Mesenchymal stem cell (in vitro differentiated cells and primary cell): ENCODE measurements around the gene BPIFB3.

Source experiments
- DNase-seq: peaks from one replicate; pipeline ENCODE4 v3.0.0-alpha.2; 2013
- H2AFZ ChIP-seq: one replicate; pipeline ENCODE4 v1.6.1; 2013; ENCODE audit warnings: low read depth, mild to moderate bottlenecking, control low read depth, inconsistent platforms, low read length, moderate library complexity
- H2AK5ac ChIP-seq: 2 replicates; pipeline ENCODE4 v1.6.1; 2013; ENCODE audit warnings: low read length, moderate library complexity, mild to moderate bottlenecking, inconsistent platforms; ENCODE audit not compliant: severe bottlenecking
- H2BK120ac ChIP-seq: one replicate; pipeline ENCODE4 v1.6.1; 2013; ENCODE audit warnings: low read depth, mild to moderate bottlenecking, inconsistent platforms, low read length, moderate library complexity
- H2BK12ac ChIP-seq, 2 experiments: one replicate each; pipeline ENCODE4 v1.6.1; 2013; ENCODE audit warnings: inconsistent platforms in 2 of 2, low read length in 2 of 2, mild to moderate bottlenecking in 2 of 2, moderate library complexity in 2 of 2, control low read depth in 1 of 2
- H2BK15ac ChIP-seq: one replicate; pipeline ENCODE4 v1.6.1; 2013; ENCODE audit warnings: mild to moderate bottlenecking, low read depth, inconsistent platforms; ENCODE audit not compliant: poor library complexity, severe bottlenecking
- H2BK5ac ChIP-seq: 2 replicates; pipeline ENCODE4 v1.6.1; 2013; ENCODE audit warnings: low read depth, mild to moderate bottlenecking, low read length, control low read depth, inconsistent platforms; ENCODE audit not compliant: poor library complexity, severe bottlenecking
- H3K14ac ChIP-seq, 2 experiments: one replicate each; pipeline ENCODE4 v1.6.1; 2013; ENCODE audit warnings: inconsistent platforms in 2 of 2, low read length in 2 of 2, control low read depth in 1 of 2, mild to moderate bottlenecking in 1 of 2, moderate library complexity in 1 of 2
- H3K18ac ChIP-seq, 2 experiments: one replicate each; pipeline ENCODE4 v1.6.1; 2013; ENCODE audit warnings: inconsistent platforms in 2 of 2, low read length in 2 of 2, control low read depth in 1 of 2, low read depth in 1 of 2, mild to moderate bottlenecking in 1 of 2
- H3K23ac ChIP-seq, 2 experiments: one replicate each; pipeline ENCODE4 v1.6.1; 2013; ENCODE audit warnings: inconsistent platforms in 2 of 2, low read length in 2 of 2, mild to moderate bottlenecking in 2 of 2, moderate library complexity in 2 of 2, control low read depth in 1 of 2
- H3K27ac ChIP-seq: 2 replicates; pipeline ENCODE4 v1.5.1; 2013; ENCODE audit warnings: mild to moderate bottlenecking, moderate library complexity, low read length, control low read depth, inconsistent platforms; ENCODE audit not compliant: poor library complexity, severe bottlenecking
- H3K27me3 ChIP-seq, 2 experiments: 2 replicates each; pipeline versions ENCODE4 v1.6.1 to v1.7.0; 2013; ENCODE audit warnings: low read length in 2 of 2, mild to moderate bottlenecking in 2 of 2, moderate library complexity in 2 of 2, control low read depth in 1 of 2, inconsistent platforms in 1 of 2; ENCODE audit not compliant: control insufficient read depth in 1 of 2, insufficient read depth in 1 of 2
- H3K36me3 ChIP-seq, 2 experiments: 2 replicates each; pipeline versions ENCODE4 v1.6.1 to v1.7.0; 2013; ENCODE audit warnings: low read length in 2 of 2, control low read depth in 1 of 2, inconsistent platforms in 1 of 2, low read depth in 1 of 2, mild to moderate bottlenecking in 1 of 2; ENCODE audit not compliant: insufficient read depth in 2 of 2, control insufficient read depth in 1 of 2
- H3K4ac ChIP-seq, 2 experiments: one replicate each; pipeline ENCODE4 v1.6.1; 2013; ENCODE audit warnings: inconsistent platforms in 2 of 2, low read length in 2 of 2, mild to moderate bottlenecking in 2 of 2, moderate library complexity in 2 of 2, control low read depth in 1 of 2, low read depth in 1 of 2
- H3K4me1 ChIP-seq: 2 replicates; pipeline ENCODE4 v1.6.1; 2013; ENCODE audit warnings: low read depth, low read length, control low read depth; ENCODE audit not compliant: control insufficient read depth, insufficient read depth
- H3K4me2 ChIP-seq: 2 replicates; pipeline ENCODE4 v1.6.1; 2013; ENCODE audit warnings: low read length, mild to moderate bottlenecking, inconsistent platforms; ENCODE audit not compliant: poor library complexity, severe bottlenecking
- H3K4me3 ChIP-seq, 2 experiments: 2 replicates each; pipeline versions ENCODE4 v1.5.1 to v1.7.0; 2013; ENCODE audit warnings: low read length in 2 of 2, mild to moderate bottlenecking in 2 of 2, control low read depth in 1 of 2, low read depth in 1 of 2; ENCODE audit not compliant: insufficient read depth in 1 of 2
- H3K79me1 ChIP-seq: replicated peaks from 2 replicates; pipeline ENCODE4 v1.6.1; 2013; ENCODE audit warnings: mild to moderate bottlenecking, control low read depth, low read length, inconsistent platforms; ENCODE audit not compliant: poor library complexity, severe bottlenecking
- H3K9ac ChIP-seq: 2 replicates; pipeline ENCODE4 v1.7.0; 2013; ENCODE audit warnings: mild to moderate bottlenecking, low read length, moderate library complexity
- H3K9me3 ChIP-seq: 2 replicates; pipeline ENCODE4 v1.7.0; 2013; ENCODE audit warnings: mild to moderate bottlenecking, low read length; ENCODE audit not compliant: control insufficient read depth
- H4K8ac ChIP-seq: one replicate; pipeline ENCODE4 v1.6.1; 2013; ENCODE audit warnings: inconsistent platforms, mild to moderate bottlenecking, low read length, moderate library complexity
- H4K91ac ChIP-seq: one replicate; pipeline ENCODE4 v1.6.1; 2013; ENCODE audit warnings: mild to moderate bottlenecking, low read length, inconsistent platforms
- WGBS: methylation state at CpG from one replicate; pipeline ENCODE4 v1.1.7; 2013; ENCODE audit warnings: mixed read lengths; 5-methylcytosine and 5-hydroxymethylcytosine counted together

The BPIFB3 gene

DNA sequence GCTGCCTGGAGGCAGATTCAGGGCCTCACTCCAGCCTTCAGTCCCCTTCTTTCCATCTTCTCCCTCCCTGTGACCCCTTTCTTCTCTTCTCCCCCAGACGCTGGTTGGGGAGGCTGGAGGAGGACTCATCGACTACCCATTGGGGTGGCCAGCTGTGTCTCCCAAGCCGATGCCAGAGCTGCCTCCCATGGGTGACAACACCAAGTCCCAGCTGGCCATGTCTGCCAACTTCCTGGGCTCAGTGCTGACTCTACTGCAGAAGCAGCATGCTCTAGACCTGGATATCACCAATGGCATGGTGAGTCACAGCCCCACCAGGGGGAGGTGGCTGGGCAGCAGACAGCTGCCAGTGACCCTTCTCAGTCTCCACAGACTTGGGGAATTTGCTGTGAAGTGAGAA, 38.7 kb downstream of the BPIFB3 start:
- no peak for DNase-seq
- 80% methylated on average over 3 of the region's 3 CpGs for WGBS

DNA sequence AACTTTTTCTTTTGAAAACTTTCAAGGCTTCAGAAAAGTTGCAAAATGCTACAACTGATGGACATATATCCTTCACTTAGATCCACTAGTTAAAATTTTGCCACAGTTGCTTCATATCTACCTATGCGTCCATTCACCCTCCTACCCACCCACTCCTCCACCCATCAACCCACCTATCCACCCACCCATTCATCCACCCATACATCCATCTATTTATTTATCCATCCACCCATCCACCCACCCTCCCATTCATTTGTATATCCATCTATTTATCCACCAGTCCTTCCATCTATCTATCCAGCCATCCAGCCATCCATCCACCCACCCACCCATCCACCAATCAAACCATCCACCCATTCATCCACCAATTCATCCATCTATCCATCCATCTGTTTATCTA, 39.4 kb downstream of the BPIFB3 start:
- Histone ChIP-seq H3K9ac (no peak overlapping the region), H4K91ac (no peak overlapping the region), H2BK120ac (no peak overlapping the region), H3K9me3 (no peaks in the 10 kb centered on the region), H2AK5ac (no peak overlapping the region), H3K18ac (no peak overlapping the region), H3K4me3 (no peak overlapping the region), H4K8ac (no peak overlapping the region), H3K4ac (no peak overlapping the region), H3K23ac (no peak overlapping the region), H3K4me1 (no peaks in the 10 kb centered on the region), H3K36me3 (no peaks in the 10 kb centered on the region), H3K4me2 (no peak overlapping the region), H2AFZ (no peak overlapping the region), H3K79me1 (no peaks in the 10 kb centered on the region), H2BK12ac (no peak overlapping the region), H3K27me3 (peaks cover 7 to 60% of the 10 kb centered on the region in 2 experiments), H3K27ac (no peak overlapping the region), H2BK5ac (no peak overlapping the region), H2BK15ac (no peak overlapping the region), H3K14ac (no peak overlapping the region)
- 66% methylated on average over 1 of the region's 1 CpG for WGBS
- no peak for DNase-seq

More for the DNA sequence above, 38.7 kb downstream of the BPIFB3 start:
- Histone ChIP-seq H4K8ac (no peak overlapping the region), H3K9me3 (no peaks in the 10 kb centered on the region), H2BK120ac (no peak overlapping the region), H2BK12ac (no peak overlapping the region), H3K4ac (no peak overlapping the region), H3K14ac (no peak overlapping the region), H2BK5ac (no peak overlapping the region), H3K23ac (no peak overlapping the region), H3K27me3 (peaks cover 7 to 60% of the 10 kb centered on the region in 2 experiments), H3K27ac (no peak overlapping the region), H3K9ac (no peak overlapping the region), H4K91ac (no peak overlapping the region), H3K4me1 (no peaks in the 10 kb centered on the region), H3K36me3 (no peaks in the 10 kb centered on the region), H3K4me2 (no peak overlapping the region), H3K18ac (no peak overlapping the region), H2AFZ (no peak overlapping the region), H2AK5ac (no peak overlapping the region), H3K79me1 (no peaks in the 10 kb centered on the region), H3K4me3 (no peak overlapping the region), H2BK15ac (no peak overlapping the region)

GRCh38 chr20:33093582-33093981, 39.9 kb downstream of the BPIFB3 start:
- Histone ChIP-seq H3K4me3 (no peak overlapping the region), H3K14ac (no peak overlapping the region), H3K23ac (no peak overlapping the region), H4K8ac (no peak overlapping the region), H3K18ac (no peak overlapping the region), H3K27ac (no peak overlapping the region), H3K4ac (no peak overlapping the region), H2BK12ac (no peak overlapping the region), H3K4me2 (no peak overlapping the region), H3K79me1 (no peaks in the 10 kb centered on the region), H2BK120ac (no peak overlapping the region), H3K27me3 (peaks cover 7 to 56% of the 10 kb centered on the region in 2 experiments), H2AK5ac (no peak overlapping the region), H4K91ac (no peak overlapping the region), H3K36me3 (no peaks in the 10 kb centered on the region), H3K9ac (no peak overlapping the region), H3K4me1 (no peaks in the 10 kb centered on the region), H2BK15ac (no peak overlapping the region), H2BK5ac (no peak overlapping the region), H3K9me3 (no peaks in the 10 kb centered on the region), H2AFZ (no peak overlapping the region)
- WGBS: 18% methylated on average over 1 of the region's 1 CpG
- no peak for DNase-seq

DNA sequence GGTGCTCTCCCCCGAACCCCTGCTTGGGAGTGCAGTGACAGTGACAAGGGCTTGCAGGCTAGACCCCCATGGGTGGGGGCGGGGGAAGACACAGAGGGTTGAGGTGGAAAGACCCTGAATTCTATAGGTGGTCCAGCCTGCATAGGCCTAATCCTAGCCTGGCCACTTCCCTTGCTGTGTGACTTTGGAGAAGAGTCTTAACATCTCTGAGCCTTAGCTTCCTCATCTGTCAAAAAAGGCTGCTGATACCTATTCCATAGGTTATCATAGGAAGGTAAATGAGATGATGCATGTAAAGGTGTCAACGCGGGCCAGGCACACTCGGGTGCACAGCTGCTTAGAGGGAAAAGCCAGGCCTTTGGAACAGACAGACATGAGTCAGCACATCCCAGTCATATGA, 41.5 kb downstream of the BPIFB3 start:
- no peak overlapping the region for H3K27ac ChIP-seq
- H4K8ac ChIP-seq: no peak overlapping the region
- no peak overlapping the region for H2AK5ac ChIP-seq
- H3K4me3 ChIP-seq: no peak overlapping the region
- no peak overlapping the region for H2BK15ac ChIP-seq
- H3K9me3 ChIP-seq: no peaks in the 10 kb centered on the region
- no peak overlapping the region for H3K18ac ChIP-seq
- H3K14ac ChIP-seq: no peak overlapping the region
- no peak overlapping the region for H3K23ac ChIP-seq
- H2BK5ac ChIP-seq: no peak overlapping the region
- no peaks in the 10 kb centered on the region for H3K79me1 ChIP-seq
- no peak overlapping the region for H3K4ac ChIP-seq
- no peak for DNase-seq
- no peak overlapping the region for H2AFZ ChIP-seq
- no peaks in the 10 kb centered on the region for H3K4me1 ChIP-seq
- H3K9ac ChIP-seq: no peak overlapping the region
- H3K27me3 ChIP-seq: peaks cover under 1 to 50% of the 10 kb centered on the region in 2 experiments
- H2BK120ac ChIP-seq: no peak overlapping the region
- 75% methylated on average over 5 of the region's 5 CpGs for WGBS
- H3K36me3 ChIP-seq: no peaks in the 10 kb centered on the region
- H2BK12ac ChIP-seq: no peak overlapping the region
- H4K91ac ChIP-seq: no peak overlapping the region
- no peak overlapping the region for H3K4me2 ChIP-seq
